GM19372 (cell line): Measurements from ENCODE around the gene VASH1.

Experiments used
- ATAC-seq: cut with Tn5 transposase; IDR thresholded peaks from one replicate; pipeline ENCODE4 v1.9.1; 2021; ENCODE audit warnings: mild to moderate bottlenecking, low read depth, moderate library complexity; ENCODE audit not compliant: unreplicated experiment

The VASH1 gene

DNA sequence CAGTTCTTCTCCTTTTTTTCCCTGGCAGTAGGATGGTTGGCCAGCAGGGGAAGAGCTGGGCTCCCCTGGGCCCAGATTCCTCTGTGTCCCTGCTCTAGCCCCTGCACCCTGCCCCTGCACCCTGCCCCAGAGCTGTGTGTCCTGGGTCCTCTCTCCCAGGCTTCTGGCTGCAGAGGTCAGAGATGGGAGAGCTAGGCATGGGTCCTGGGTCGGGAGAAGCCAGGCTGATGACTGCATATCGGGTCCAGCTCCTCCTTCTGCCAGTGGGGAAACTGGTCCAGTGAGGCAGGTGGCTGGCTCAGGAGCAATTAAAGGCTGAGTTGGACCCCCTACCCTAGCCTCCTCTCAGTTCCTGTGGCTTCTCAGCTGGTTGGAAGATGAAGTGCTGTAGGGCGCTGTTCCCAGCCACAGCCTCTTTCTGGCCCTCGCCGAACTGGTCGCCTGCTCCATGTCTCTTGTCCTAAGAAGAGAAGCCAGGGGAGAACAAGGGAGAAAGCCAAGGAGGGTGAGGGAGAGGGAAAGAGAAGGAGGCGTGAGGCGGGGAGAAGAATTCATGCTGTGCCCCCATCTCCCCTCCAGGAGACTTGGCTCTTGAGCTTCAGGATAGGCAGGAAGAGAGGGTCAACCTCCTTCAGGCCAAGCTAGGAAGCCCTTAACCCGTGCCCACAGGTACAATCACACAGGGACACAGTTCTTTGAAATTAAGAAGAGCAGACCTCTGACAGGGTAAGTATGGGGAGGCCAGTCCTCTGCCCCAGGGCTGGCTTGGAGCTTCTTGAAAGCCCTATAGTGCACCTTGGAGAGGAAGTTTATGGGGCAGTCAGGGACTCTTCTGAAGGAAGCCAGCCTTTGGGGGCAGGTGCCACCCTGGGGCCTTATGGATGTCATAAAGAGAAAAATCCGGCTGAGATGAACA, 9.5 kb downstream of the VASH1 start:
- ATAC-seq, result no peak

DNA sequence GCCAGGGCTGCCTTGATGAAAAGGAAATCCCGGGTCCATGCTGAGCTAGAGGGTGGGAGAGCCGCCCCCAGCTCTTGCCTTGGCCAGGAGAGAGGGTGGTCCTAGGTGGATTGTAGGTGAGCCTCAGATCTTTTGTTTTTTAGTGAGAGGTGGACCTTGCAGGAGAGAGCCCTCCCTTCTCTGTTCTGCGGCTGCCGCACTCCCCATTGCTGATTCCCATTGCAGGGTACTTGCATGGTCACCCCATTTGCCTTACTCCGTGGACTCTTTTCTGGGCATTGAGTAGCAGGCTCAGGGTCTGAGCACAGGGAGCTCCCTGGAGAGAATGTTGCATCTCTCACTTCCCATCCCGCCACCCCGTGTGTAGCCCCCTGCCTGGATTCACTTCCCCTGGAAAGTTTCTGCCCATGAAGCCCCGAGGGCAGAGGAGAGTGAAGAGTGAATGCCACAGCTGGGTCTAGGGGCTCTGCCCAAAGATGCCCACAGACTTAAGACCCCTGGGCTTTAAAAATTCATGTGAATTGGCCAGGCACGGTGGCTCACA, 10.2 kb downstream of the VASH1 start:
- ATAC-seq, result no peak

DNA sequence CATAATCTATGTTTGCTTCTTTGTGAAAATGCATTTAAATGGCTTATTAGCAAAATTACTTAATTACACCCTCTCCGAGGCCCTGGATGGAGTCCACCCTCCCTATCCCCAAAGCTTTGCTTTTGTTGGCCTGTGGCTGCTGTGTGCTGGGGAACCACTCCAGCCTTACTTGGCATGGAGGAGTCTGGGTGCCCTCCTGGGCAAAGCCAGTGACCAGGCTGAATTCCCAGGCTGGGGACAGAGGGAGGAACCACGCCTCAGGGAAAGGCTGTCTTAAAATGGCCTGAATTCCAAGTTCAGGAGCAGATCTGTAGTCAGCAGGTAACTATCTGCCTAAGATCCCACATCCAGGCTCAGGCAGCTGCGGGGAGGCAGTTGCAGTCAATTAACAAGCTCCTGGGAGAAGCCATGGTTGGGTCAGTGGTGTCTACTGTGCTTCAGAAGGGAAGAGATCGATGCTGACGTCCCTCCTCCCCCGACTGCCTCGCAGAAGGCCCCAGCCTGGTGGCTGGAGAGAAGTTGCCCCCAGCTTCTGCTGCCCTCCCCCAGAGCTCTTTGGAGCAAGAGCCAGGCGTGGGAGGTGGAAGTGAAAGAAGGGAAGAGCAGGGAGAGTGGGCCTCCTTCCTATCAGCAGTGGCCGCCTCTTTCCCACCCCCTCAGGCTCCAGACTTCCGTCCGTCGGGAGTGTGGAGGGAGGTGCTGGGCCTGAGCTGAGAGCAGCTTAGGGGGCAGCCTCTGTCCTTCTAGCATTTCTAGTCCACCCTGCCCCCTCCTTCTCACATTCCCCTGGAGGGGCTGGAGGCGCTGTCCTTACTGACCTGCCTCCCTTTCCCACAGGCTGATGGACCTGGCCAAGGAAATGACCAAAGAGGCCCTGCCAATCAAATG, 11.3 kb downstream of the VASH1 start:
- ATAC-seq, result no peak

DNA sequence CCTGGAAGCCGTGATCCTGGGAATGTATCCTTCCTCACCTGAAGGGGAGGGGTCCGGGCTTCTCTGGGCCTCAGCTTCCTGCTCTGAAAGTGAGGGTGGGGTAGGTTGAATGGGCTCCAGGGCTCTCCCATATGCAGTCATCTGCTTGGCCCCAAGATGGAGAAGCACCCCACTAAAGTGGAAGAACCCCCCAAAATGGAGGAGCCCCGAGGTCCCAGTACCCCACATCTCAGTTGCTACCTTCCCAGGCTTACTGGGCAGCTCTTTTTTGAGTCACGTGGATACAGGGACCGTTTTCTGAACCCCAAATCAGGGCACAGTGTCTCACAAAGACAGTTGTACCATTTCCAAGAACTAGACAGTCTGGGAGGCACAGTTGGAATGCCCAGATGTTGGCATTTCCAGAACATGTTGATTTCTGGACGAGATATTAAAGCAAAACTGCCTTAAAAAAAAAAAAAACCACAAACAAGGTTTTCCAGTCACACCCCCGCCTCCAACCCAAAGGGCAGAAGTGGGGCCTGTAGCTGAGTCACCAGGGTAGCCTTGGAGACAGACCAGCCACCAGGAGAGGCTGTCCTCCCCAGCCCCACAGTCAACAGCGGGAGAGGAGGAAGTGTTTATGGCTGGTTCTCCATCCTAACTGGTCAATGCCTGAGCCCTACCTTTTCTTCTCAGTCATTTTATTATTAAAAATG, 12.1 kb downstream of the VASH1 start:
- no peak for ATAC-seq

DNA sequence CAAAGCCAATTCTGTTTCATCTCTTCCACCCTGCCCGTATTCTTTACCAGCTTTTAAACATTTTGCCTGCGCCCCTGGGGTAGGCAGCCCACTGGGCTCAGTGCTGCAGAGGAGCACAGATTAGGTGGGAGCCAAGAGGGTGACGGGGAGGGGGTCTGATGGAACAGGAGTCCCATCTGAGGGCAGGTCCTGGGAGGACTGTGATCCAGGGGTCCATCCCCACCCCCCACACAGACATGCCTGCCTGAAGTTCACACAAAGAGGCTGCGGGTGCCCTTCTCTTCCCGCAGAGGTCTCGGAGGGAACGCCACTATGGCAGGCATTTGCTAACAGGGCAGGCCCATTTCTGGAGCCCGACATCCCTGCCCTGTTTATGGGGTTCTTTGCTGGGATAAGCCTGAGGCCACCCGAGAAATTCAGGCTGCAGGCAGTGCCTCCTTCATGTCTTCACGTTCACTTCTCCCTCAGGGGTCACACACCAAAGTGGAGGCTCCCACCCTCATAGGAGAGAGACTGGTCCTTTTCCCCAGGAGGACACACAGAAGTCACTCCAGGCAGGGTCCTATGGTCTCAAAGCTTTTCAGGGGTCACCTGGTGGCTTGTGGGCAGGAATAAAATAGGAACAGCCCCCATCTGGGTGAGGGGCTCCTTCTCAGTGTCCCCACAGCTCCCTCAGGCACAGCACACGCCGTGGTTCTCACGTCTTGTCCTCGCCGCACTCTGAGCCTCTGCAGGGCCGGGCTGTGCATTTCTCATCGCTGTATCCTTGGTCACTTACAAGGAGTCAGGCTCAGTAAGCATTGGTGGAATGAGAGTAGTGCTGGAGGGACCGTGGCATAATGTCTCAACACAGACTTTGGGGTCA, 12.9 kb downstream of the VASH1 start:
- no peak for ATAC-seq

DNA sequence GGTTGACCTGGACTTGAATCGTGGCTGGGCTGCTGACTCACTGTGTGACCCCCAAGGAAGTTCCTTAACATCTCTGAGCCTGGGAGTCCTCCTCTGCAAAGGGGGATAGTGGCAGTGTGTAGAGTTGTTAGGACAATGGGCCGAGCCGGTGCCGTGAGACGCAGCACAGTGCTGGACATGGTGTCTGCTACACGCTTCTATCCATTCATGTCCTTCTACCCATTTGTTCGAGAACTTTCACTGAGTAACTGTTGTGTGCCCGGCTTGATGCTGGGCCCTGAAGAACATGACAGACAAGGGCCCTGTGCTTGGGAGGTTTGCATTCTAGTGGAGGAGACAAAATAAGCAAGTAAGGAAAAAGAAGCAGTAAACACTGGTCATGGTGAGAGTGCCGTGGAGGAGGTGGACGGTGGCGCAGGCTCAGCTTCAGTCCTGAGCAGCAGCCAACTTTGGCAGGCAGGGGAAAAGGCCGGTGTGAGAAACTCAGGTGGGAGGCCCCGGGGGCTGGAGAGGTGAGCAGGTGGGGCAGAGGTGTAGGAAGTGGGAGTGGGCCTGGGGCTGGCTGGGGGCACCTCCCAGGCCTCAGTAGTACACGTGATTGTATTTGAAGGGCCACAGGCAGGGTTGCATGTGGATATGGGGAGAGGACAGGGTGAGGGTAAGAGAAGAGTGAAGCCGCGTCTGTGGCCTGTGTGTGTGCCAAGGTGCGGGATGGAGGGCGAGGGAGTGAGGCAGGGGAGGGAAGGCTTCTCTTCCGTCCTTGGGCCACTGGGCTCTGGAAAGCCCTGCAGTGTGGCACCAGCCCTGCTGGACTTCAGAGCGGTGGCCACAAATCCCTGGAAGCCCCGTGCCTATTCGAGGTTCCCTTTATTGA, 13.8 kb downstream of the VASH1 start:
- ATAC-seq, result no peak

DNA sequence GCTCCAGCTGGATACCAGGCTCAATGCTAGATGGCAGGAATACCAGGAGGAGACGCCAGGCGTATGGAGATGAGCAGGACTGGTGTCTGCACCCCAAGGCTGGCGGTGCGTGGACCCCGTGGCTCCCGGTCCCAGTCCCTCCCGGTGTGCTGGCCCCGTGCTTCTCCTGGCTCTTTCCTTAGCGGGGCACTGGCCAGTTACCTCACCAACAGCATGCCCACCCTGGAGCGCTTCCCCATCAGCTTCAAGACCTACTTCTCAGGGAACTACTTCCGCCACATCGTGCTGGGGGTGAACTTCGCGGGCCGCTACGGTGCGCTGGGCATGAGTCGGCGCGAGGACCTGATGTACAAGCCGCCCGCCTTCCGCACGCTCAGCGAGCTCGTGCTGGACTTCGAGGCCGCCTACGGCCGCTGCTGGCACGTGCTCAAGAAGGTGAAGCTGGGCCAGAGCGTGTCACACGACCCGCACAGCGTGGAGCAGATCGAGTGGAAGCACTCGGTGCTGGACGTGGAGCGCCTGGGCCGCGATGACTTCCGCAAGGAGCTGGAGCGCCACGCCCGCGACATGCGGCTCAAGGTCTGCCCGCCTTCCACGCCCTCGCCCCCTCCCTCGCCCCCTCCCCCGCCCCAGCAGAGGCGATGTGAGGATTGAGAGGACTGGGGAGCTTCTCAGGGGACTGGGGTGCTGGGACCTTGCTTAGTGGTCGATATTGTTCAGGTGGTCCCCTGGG, 14.6 kb downstream of the VASH1 start:
- no peak for ATAC-seq

DNA sequence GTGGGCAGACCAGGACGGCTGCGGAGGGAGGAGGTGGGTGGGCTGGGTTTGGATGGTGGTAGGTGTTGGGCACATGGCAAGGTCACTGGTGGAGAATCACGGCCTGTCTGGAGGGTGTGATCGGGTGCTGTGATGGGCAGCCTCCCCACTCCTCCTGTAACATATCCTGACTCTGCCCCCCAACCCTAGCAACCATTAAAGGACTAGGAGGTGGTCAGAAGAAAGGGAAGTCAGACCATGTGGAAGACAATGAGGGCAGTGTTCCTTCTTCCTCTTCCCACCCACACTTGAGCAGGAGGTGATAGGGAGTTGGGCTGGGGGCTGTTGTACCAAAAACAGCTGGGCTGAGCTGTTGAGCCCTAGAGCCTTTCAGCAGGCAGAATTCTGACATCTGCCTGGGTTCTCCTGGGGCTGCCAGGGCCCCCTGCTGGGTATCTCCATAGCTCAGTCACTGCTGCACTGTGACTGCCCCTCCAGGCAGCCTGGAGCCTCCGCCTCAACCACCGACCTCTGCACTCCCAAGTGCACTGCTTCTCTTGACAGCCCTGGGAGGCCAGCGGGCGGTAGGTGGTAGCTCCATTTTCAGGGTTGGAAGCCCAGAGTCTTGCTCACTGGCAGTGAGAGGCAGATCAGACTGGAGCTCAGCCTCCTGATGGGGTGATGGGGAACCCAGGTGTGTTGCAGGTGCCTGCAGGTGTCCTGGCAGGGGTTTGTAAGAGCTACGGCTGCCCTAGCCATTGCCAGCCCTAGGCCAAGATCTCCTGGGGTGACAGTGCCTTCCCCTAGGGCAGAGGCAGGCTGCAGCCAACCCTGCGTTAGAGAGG, 15.4 kb downstream of the VASH1 start:
- no peak for ATAC-seq

DNA sequence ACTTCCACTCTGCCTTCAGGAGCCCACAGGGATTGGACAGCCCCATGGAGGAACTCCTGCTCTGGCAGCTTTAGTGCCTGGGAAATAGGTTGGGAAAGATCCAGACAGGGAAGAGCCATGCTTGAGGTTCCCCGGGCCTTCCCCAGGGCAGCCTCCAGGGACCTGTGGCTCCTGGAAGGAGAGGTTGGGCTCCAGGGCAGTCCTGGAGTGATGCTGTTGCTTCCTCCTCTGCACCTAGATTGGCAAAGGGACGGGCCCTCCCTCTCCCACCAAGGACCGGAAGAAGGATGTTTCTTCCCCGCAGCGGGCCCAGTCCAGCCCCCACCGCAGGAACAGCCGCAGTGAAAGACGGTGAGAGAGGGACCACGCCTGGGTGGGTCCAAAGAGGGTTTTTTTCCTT, 16.5 kb downstream of the VASH1 start:
- no peak for ATAC-seq

DNA sequence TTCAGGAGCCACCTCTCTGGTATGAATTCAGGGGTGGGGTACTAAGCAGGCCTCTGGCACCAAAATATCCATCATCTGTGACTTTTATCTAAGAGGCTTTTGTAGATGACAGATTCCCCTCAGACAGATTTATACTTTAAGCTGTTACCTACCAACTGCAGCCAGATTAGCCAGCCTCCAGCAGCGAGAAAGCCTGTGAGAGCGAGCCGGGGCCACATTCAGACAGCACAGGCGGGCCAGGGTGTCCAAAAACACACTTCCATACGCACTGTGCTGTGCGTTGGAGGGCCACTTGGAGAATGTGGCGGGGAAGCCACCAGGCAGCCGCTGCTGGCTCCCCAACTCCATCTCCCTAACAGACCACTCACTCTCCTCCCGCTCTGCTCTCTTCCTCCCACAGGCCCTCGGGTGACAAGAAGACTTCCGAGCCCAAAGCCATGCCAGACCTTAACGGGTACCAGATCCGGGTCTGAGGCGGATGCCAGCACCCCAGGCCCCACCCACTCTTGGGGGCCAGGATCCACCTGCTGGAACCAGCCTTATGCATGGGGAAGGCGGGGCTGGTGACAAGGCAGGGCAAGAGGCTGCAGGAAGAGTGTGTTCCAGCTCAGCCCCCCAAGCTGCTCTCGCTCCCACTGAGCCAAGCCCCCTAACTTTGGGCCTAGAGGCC, 17.4 kb downstream of the VASH1 start:
- no peak for ATAC-seq

DNA sequence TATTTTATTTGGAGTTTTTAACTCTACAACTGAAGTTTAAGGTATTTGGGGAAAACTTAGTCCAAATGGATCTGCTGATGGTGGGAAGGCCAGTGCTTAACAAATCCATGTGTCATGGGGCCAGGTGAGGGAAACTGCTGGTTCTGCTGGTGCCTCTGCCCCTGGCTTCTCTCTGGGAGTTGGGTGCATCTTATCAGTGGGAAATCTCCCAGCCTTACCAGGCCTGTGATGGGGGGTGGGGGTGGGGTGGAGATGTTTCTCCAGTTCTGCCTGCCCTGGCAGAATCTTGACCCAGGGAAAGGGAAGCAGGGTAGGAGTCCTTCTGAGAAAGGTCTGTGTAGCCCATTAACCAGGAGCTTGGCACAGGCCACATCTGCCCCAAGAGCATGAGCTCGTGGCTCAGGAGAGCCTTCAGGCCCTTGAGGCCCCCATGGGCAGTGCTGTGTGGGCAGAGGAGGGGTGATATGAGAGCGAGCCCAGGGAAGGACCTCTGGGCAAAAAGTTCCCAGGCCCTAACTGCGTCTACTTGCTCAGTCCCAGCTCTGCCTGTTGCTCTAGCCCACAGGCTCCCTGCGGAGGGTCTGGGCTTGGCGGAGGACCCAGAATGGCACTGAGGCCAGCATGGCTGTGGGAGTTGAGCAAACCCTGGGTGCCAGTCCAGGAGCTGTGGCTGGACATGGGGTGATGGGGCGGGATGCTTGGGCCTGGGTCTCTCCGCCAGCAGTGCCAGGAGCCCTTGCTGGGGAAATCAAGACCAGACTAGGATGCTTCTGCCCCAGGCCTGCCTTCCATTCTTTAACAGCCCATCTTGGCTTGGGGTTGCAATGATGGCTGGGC, 18.2 kb downstream of the VASH1 start:
- no peak for ATAC-seq

DNA sequence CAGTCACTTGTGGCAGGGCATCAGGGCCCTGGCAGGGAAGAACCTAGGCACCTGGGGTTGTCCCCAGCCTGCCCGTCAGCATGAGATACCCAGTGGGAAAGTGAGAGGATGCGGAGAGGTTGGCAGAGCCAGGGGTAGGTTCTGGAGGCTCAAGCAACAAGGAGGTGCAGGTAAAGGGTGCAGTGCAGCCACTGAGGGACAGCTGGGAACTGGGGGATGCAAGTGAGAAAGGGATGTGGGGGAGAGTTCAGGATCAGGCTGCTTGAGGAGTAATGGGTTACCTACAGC, 18.7 kb downstream of the VASH1 start:
- ATAC-seq, result no peak

DNA sequence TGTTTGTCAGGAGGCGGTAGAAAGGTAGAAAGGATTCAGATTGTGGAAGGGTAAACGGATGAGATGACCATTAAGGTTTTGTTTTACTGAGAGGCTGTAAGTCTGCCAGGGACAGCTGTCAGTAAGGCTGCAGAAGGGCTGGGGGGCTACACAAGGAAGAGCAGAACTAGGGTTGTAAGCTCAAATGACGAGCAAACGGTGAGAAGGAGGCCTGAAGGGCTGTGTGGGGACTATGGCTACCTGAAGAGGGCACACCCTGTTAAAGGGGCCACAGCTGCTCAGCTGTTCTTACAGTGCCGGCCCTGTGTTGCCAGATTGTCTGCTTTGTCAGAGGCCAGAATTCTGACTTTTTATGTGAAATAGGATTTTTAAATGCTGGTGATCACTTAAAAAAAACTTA, 19.1 kb downstream of the VASH1 start:
- no peak for ATAC-seq

DNA sequence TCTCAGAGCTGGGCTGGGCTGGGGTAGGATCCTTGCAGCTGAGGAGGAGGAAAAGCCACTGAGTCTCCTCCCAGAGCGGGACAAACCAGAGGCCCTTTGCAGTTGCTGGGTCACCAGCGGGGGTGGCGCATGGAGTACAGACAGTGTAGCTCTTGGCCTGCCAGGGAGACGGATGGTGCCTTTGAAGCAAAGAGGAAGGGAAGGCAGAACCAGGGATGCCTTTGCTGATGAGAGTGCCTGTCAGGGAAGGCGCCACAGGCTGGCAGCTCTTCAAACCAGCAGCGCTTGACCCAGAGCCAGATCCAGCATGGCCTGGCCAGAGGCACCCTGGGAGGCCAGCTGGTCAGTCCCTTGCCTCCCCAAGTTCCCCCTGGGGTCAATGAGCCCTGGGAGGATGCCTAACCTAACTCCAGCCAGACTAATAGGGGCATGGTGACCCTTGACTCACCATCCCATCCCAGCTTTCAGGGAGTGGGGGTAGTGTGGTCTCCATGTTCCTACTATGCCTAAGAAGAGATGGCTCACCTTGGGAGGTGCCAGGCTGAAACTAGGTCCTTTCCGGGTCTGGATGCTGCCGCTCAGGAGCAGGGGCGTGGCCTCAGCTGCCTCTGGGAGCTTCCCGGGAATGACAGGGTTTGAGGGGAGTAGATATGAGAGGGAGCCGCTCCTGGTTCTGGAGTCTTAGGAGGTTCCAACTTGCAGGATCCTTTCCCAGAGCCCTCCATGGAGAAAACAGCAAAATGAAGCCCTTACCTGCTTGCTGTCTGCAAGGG, 19.8 kb downstream of the VASH1 start:
- ATAC-seq, result no peak

DNA sequence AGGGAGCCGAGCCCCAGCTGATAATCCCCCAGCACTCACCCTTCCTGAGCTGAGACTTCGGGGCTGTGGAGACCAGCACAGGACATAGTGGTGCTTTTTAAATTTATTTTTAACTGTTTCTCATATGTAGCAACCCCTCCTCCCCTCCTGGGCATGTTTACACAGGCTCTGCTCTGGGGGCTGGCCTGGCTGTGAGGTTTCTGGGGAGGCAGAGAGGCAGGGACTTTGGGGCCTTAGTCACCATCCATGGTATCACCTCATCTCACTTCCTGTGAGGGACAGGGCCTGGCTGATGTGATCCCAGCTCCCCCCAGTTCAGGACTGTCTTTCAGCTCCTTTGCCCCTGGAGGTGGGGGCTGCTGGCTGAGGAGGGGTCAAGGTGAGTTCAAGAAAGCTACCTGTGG, 20.4 kb downstream of the VASH1 start:
- ATAC-seq, result no peak
